Epithelial cell of esophagus (primary cell): ENCODE results near the gene TFF2.

ENCODE experiments used
- DNase-seq: peaks from one replicate; pipeline ENCODE4 v3.0.0; 2010; ENCODE audit warnings: low read depth
- H3K4me3 ChIP-seq: 2 replicates; pipeline ENCODE4 v1.5.1; 2011; ENCODE audit warnings: mild to moderate bottlenecking, low read length, control low read depth
- CTCF ChIP-seq: IDR thresholded peaks from 2 replicates; pipeline ENCODE4 v1.5.1; 2011; ENCODE audit warnings: low read depth, mild to moderate bottlenecking, low read length, control low read depth, inconsistent platforms; ENCODE audit not compliant: insufficient read depth; ENCODE audit errors: missing control alignments

The TFF2 gene

GRCh38 chr21:42374457-42374856 is 23.7 kb upstream of the TFF2 start:
- TF ChIP-seq CTCF = no peak
- no peak for DNase-seq
- no peak overlapping the region for H3K4me3 ChIP-seq

GRCh38 chr21:42373908-42374455 is 23.2 kb upstream of the TFF2 start:
- TF ChIP-seq CTCF = no peak
- DNase-seq = no peak
- H3K4me3 ChIP-seq = no peak overlapping the region

GRCh38 chr21:42373196-42373907 is 22.6 kb upstream of the TFF2 start:
- TF ChIP-seq CTCF = no peak
- DNase-seq = no peak
- no peak overlapping the region for H3K4me3 ChIP-seq

GRCh38 chr21:42370894-42371654 is 20.3 kb upstream of the TFF2 start:
- DNase-seq = no peak
- no peak overlapping the region for H3K4me3 ChIP-seq
- TF ChIP-seq CTCF = no peak

- no peak for TF ChIP-seq CTCF
- no peak for DNase-seq
- H3K4me3 ChIP-seq = no peak overlapping the region
These were observed 19.0 kb upstream of the TFF2 start for GRCh38 chr21:42369821-42370220.

- DNase-seq = no peak
- TF ChIP-seq CTCF = no peak
- H3K4me3 ChIP-seq = no peak overlapping the region
These were observed 16.8 kb upstream of the TFF2 start for GRCh38 chr21:42367367-42368165.
